SJSA1 (cell line): ENCODE measurements around the gene SEC61A2. TPM values are rescaled to one million over a fixed set of nuclear protein-coding genes. Genes with fewer than 3 reads are reported as not detected.

Source experiments
- total RNA-seq: library from RNA; depleted of rRNA; stranded (reverse); fragments of >200 nt; shearing (Covaris generic); gene quantifications from 2 replicates; pipeline ENCODE4 v1.2.3, GENCODE V29; 2014; rRNA removed

Gene SEC61A2
- total RNA-seq, 1 experiment from 2014 or later, result 7.7 TPM

Other genes starting within 250 kb of the SEC61A2 start
- gene UPF2, start 86.9 kb upstream of the SEC61A2 start, total RNA-seq, result 13.8 and 18.6 TPM in 2 replicates
- 12.5 and 19.0 TPM in 2 replicates for gene DHTKD1, start 60.7 kb upstream of the SEC61A2 start, total RNA-seq
- gene NUDT5, start 66.2 kb downstream of the SEC61A2 start, total RNA-seq, result 72.3 and 109 TPM in 2 replicates
- 82.8 and 125 TPM in 2 replicates for gene CDC123, start 66.5 kb downstream of the SEC61A2 start, total RNA-seq
- 3.8 and 3.9 TPM in 2 replicates for gene CAMK1D, start 219.9 kb downstream of the SEC61A2 start, total RNA-seq